HG02678 (cell line): ENCODE results near the gene EPB42.
"Not testable (repeated sequence)": the region's sequence is repeated elsewhere in the genome, so short reads cannot be mapped to it uniquely, and the experiment has no call there.

Experiments used
- ATAC-seq: cut with Tn5 transposase; IDR thresholded peaks from one replicate; pipeline ENCODE4 v1.9.1; 2021; ENCODE audit warnings: mild to moderate bottlenecking, moderate library complexity; ENCODE audit not compliant: unreplicated experiment

Gene EPB42

GRCh38 chr15:43187544-43188155, 33.2 kb downstream of the EPB42 start:
- no peak for ATAC-seq

GRCh38 chr15:43186003-43186353, 34.8 kb downstream of the EPB42 start:
- ATAC-seq = peak; percentile 28

GRCh38 chr15:43185157-43186002, 35.4 kb downstream of the EPB42 start, which contains the start of gene CCNDBP1:
Gene CCNDBP1 (plus strand): TSS chr15:43185403. CDS start chr15:43185499, 96 bp downstream.
- peak; percentile 95 for ATAC-seq

GRCh38 chr15:43184407-43185124, 36.3 kb downstream of the EPB42 start:
- no peak for ATAC-seq

- ATAC-seq = no peak
Observed at GRCh38 chr15:43183270-43183669, 37.5 kb downstream of the EPB42 start.

- not testable (repeated sequence) for ATAC-seq
Observed at GRCh38 chr15:43177147-43177546, 43.7 kb downstream of the EPB42 start.

GRCh38 chr15:43175656-43176309, 45.0 kb downstream of the EPB42 start:
- ATAC-seq = not testable (repeated sequence)

- no peak for ATAC-seq
Observed at GRCh38 chr15:43169888-43170287, 50.9 kb downstream of the EPB42 start.

GRCh38 chr15:43168192-43169107, 52.4 kb downstream of the EPB42 start:
- no peak for ATAC-seq

- not testable (repeated sequence) for ATAC-seq
Observed at GRCh38 chr15:43167261-43167660, 53.6 kb downstream of the EPB42 start.

- no peak for ATAC-seq
Observed at GRCh38 chr15:43165801-43166325, 55.0 kb downstream of the EPB42 start.

- no peak for ATAC-seq
Observed at GRCh38 chr15:43153269-43153668, 67.5 kb downstream of the EPB42 start.

GRCh38 chr15:43151688-43152087, 69.1 kb downstream of the EPB42 start:
- no peak for ATAC-seq

GRCh38 chr15:43150191-43150929, 70.5 kb downstream of the EPB42 start:
- no peak for ATAC-seq
